Loucy (cell line): Measurements from ENCODE around the gene POU2F2.

Experiments
- H2AFZ ChIP-seq: fragments of 200-600 bp; sonication (generic); 2 replicates; pipeline ENCODE4 v1.6.0; 2016; ENCODE audit warnings: antibody characterized with exemption, mild to moderate bottlenecking, low read length, moderate library complexity
- H3F3A ChIP-seq: fragments of 200-600 bp; 2 replicates; pipeline ENCODE4 v1.6.0; 2016; ENCODE audit warnings: antibody characterized with exemption, low read depth, mild to moderate bottlenecking
- H3K27me3 ChIP-seq: fragments of 200-600 bp; sonication (generic); 2 replicates; pipeline ENCODE4 v1.6.1; 2014; ENCODE audit warnings: low read length, mild to moderate bottlenecking; ENCODE audit not compliant: insufficient read depth, poor library complexity, severe bottlenecking
- H3K36me3 ChIP-seq: fragments of 200-600 bp; sonication (generic); 2 replicates; pipeline ENCODE4 v1.6.1; 2016; ENCODE audit warnings: low read length; ENCODE audit not compliant: insufficient read depth
- H3K4me1 ChIP-seq: fragments of 200-600 bp; sonication (generic); 2 replicates; pipeline ENCODE4 v1.5.1; 2014; ENCODE audit warnings: low read length, mild to moderate bottlenecking; ENCODE audit not compliant: insufficient read depth, poor library complexity, severe bottlenecking
- H3K4me2 ChIP-seq: fragments of 200-600 bp; sonication (generic); 2 replicates; pipeline ENCODE4 v1.6.0; 2014; ENCODE audit warnings: antibody characterized with exemption, low read length, low read depth, mild to moderate bottlenecking; ENCODE audit not compliant: poor library complexity, severe bottlenecking
- H3K4me3 ChIP-seq: fragments of 200-600 bp; sonication (generic); 2 replicates; pipeline ENCODE4 v1.5.1; 2014; ENCODE audit warnings: low read length, mild to moderate bottlenecking, mixed read lengths; ENCODE audit not compliant: poor library complexity, severe bottlenecking
- H3K79me2 ChIP-seq: fragments of 200-600 bp; sonication (generic); 2 replicates; pipeline ENCODE4 v1.6.1; 2014; ENCODE audit warnings: low read length; ENCODE audit not compliant: insufficient read depth
- H3K9ac ChIP-seq: fragments of 200-600 bp; sonication (generic); 2 replicates; pipeline ENCODE4 v1.6.0; 2014; ENCODE audit warnings: mild to moderate bottlenecking, low read depth, low read length, moderate library complexity; ENCODE audit not compliant: poor library complexity, severe bottlenecking
- H3K9me2 ChIP-seq: fragments of 200-600 bp; sonication (generic); replicated peaks from 2 replicates; pipeline ENCODE4 v1.6.1; 2016; ENCODE audit warnings: low read depth, low read length, mixed read lengths
- H3K9me3 ChIP-seq: fragments of 200-600 bp; sonication (generic); 2 replicates; pipeline ENCODE4 v1.6.1; 2014; ENCODE audit warnings: mild to moderate bottlenecking, antibody characterized with exemption, low read length, low read depth; ENCODE audit not compliant: insufficient read depth
- H4K20me1 ChIP-seq: fragments of 200-600 bp; sonication (generic); 2 replicates; pipeline ENCODE4 v1.6.0; 2014; ENCODE audit warnings: antibody characterized with exemption, low read length, mild to moderate bottlenecking; ENCODE audit not compliant: insufficient read depth, poor library complexity, severe bottlenecking
- EZH2phosphoT487 ChIP-seq: fragments of 200-600 bp; IDR thresholded peaks from 2 replicates; pipeline ENCODE4 v1.6.1; 2018; ENCODE audit warnings: antibody characterized with exemption, mild to moderate bottlenecking, moderate library complexity, borderline replicate concordance
- TF ChIP-seq, protein P1 (sequence below): fragments of 200-600 bp; sonication (generic); conservative IDR thresholded peaks from 2 replicates; pipeline ENCODE4 v1.5.1; 2014; ENCODE audit warnings: mild to moderate bottlenecking, antibody characterized with exemption, low read length

POU2F2 gene

GRCh38 chr19:42151782-42152684 is 19.8 kb upstream of the POU2F2 start:
- Histone ChIP-seq H4K20me1 (no peaks in the 10 kb centered on the region), H3K4me2 (no peak overlapping the region), H3K27me3 (no peaks in the 10 kb centered on the region), H3K4me1 (peaks cover 5% of the 10 kb centered on the region), H3K4me3 (no peak overlapping the region), H3K9me3 (no peaks in the 10 kb centered on the region), H3K9ac (no peak overlapping the region), H2AFZ (no peak overlapping the region), H3K79me2 (no peaks in the 10 kb centered on the region), H3K9me2 (no peaks in the 10 kb centered on the region), H3K36me3 (no peaks in the 10 kb centered on the region), H3F3A (no peaks in the 10 kb centered on the region)
- no peak for TF ChIP-seq EZH2phosphoT487
- TF ChIP-seq, protein P1, sequence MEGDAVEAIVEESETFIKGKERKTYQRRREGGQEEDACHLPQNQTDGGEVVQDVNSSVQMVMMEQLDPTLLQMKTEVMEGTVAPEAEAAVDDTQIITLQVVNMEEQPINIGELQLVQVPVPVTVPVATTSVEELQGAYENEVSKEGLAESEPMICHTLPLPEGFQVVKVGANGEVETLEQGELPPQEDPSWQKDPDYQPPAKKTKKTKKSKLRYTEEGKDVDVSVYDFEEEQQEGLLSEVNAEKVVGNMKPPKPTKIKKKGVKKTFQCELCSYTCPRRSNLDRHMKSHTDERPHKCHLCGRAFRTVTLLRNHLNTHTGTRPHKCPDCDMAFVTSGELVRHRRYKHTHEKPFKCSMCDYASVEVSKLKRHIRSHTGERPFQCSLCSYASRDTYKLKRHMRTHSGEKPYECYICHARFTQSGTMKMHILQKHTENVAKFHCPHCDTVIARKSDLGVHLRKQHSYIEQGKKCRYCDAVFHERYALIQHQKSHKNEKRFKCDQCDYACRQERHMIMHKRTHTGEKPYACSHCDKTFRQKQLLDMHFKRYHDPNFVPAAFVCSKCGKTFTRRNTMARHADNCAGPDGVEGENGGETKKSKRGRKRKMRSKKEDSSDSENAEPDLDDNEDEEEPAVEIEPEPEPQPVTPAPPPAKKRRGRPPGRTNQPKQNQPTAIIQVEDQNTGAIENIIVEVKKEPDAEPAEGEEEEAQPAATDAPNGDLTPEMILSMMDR, result no peak

DNA sequence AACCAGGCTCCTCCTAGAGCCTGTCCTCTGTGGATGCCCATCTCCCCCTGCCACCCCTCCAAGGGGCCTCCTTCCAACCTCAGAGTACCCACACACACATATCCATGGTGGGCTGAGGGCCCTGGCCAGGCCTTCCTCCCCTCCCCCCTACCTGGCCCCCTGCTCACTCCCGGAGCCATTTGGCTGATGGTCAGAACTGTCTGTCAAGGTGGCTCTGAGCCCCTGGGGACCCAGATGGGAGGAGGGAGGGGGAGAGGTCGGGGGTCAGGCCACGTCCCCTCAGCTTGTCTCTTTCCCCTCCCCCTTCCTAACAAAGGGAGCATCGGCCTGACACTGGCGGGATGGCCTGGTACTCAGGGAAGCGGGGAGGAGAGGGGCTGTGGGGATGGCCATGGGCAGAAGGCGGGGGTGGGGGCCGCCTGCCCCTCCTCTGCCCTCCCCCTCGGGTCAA is 18.7 kb upstream of the POU2F2 start:
- no peaks in the 10 kb centered on the region for H3K79me2 ChIP-seq
- H3F3A ChIP-seq, result no peaks in the 10 kb centered on the region
- no peak overlapping the region for H3K9ac ChIP-seq
- TF ChIP-seq, protein P1, result no peak
- TF ChIP-seq EZH2phosphoT487, result no peak
- H4K20me1 ChIP-seq, result no peaks in the 10 kb centered on the region
- no peak overlapping the region for H3K4me2 ChIP-seq
- no peaks in the 10 kb centered on the region for H3K27me3 ChIP-seq
- H3K36me3 ChIP-seq, result no peaks in the 10 kb centered on the region
- no peak overlapping the region for H3K4me3 ChIP-seq
- peaks cover 5% of the 10 kb centered on the region for H3K4me1 ChIP-seq
- no peaks in the 10 kb centered on the region for H3K9me2 ChIP-seq
- no peaks in the 10 kb centered on the region for H3K9me3 ChIP-seq
- no peak overlapping the region for H2AFZ ChIP-seq

DNA sequence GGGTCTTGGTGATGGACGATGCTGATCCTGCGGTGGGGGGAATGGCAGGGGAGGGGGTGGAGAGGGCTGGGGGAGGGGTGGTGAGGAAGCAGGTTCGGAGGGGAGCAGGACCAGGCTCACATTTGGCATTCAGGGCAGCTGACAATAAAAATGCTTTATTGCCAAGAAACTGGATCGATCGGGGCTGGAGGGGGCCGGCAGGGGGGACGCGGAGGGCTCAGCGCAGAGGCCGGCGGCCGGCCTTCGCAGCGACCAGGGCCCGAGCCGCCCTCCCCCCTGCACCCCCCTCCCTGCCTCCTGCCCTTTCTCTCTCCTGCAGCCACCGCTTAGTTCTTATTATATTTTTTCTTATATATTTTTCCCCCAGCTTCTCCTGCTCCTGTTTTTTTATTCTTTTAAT is 18.1 kb upstream of the POU2F2 start:
- Histone ChIP-seq H3K79me2 (no peaks in the 10 kb centered on the region), H2AFZ (no peak overlapping the region), H3K27me3 (no peaks in the 10 kb centered on the region), H3K9ac (no peak overlapping the region), H3K4me3 (no peak overlapping the region), H3K4me2 (no peak overlapping the region), H3K9me2 (no peaks in the 10 kb centered on the region), H3K4me1 (peaks cover 5% of the 10 kb centered on the region), H4K20me1 (no peaks in the 10 kb centered on the region), H3K36me3 (no peaks in the 10 kb centered on the region), H3K9me3 (no peaks in the 10 kb centered on the region), H3F3A (no peaks in the 10 kb centered on the region)
- no peak for TF ChIP-seq EZH2phosphoT487
- TF ChIP-seq, protein P1, result no peak
